ENCODE results near the gene ZNF213. TPM values are rescaled to one million over a fixed set of nuclear protein-coding genes. Genes with fewer than 3 reads are reported as not detected.

Gene ZNF213
- total RNA-seq, 1 experiment from 2014 or later: 12.3 TPM

GRCh38 chr16:3149630-3150345, 15.0 kb downstream of the ZNF213 start:
- no peaks in the 10 kb centered on the region for H3K9me3 ChIP-seq (ENCODE audit: control insufficient read depth, insufficient read depth, low read depth, low read length)
- no peak for DNase-seq (ENCODE audit: low read depth, low spot score)
- no TSS peak for BruUV-seq (replicated peaks)
- peak overlapping the region; percentile 88 for H3K27ac ChIP-seq (ENCODE audit: low read length)
- H3K4me1 ChIP-seq (ENCODE audit: control insufficient read depth, insufficient read depth, low read length): peaks cover 10% of the 10 kb centered on the region; the same call in 1 of the 2 replicates
- TF ChIP-seq TCF7L2 (IDR thresholded peaks at IDR 0.05; ENCODE audit: low read depth, low read length) (no peak), REST (IDR thresholded peaks at IDR 0.05; ENCODE audit: insufficient read depth in 1 of 2, low read depth in 2 of 2, low read length in 1 of 2) (no peak), CTCF (IDR thresholded peaks at IDR 0.05) (peak; percentile 41; the same call in 1 of the 2 replicates)
- ChIA-PET POLR2A (interaction anchor here (0.9 kb wide), 2 partner anchors 12 to 15 kb away, joined by 3 to 6 read pairs; partner anchors contain the start of gene ZNF213), CTCF (interaction anchor here (0.8 to 1.2 kb wide), 5 partner anchors 12 to 22 kb away, joined by 3 to 5 read pairs (median 3); partner anchors contain the start of gene ZNF213)
- intact Hi-C loops (cut with micrococcal nuclease; ENCODE audit: unreplicated experiment): no loop called here
- in situ Hi-C loops (cut with HindIII; ENCODE audit: low pct_unique_long_range_greater_than_20kb, low sequenced_read_pairs): no loop called here
- peak overlapping the region; percentile 70 to 88 for H3K4me3 ChIP-seq (ENCODE audit: low read depth in 2 of 2, low read length in 2 of 2)
- peak; percentile 37 for ATAC-seq
- H3K27me3 ChIP-seq (ENCODE audit: control insufficient read depth, insufficient read depth, low read length): no peaks in the 10 kb centered on the region
- H3K36me3 ChIP-seq (ENCODE audit: control insufficient read depth, insufficient read depth, low read length): peaks cover 2% of the 10 kb centered on the region; the same call in 1 of the 2 replicates

GRCh38 chr16:3150346-3151218, 15.8 kb downstream of the ZNF213 start:
- no TSS peak for BruUV-seq (replicated peaks)
- peak; percentile 86 for ATAC-seq

More at GRCh38 chr16:3150346-3151218, 15.8 kb downstream of the ZNF213 start:
- Histone ChIP-seq H3K4me1 (ENCODE audit: control insufficient read depth, insufficient read depth, low read length) (peaks cover 10% of the 10 kb centered on the region; the same call in 1 of the 2 replicates), H3K27ac (ENCODE audit: low read length) (peak overlapping the region; percentile 88), H3K4me3 (ENCODE audit: low read depth in 2 of 2, low read length in 2 of 2) (peak overlapping the region; percentile 70 to 96), H3K36me3 (ENCODE audit: control insufficient read depth, insufficient read depth, low read length) (peaks cover 2% of the 10 kb centered on the region; the same call in 1 of the 2 replicates), H3K9me3 (ENCODE audit: control insufficient read depth, insufficient read depth, low read depth, low read length) (no peaks in the 10 kb centered on the region), H3K27me3 (ENCODE audit: control insufficient read depth, insufficient read depth, low read length) (no peaks in the 10 kb centered on the region)
- DNase-seq (ENCODE audit: low read depth, low spot score): peak; percentile 99
- TF ChIP-seq SIN3A (IDR thresholded peaks at IDR 0.05; ENCODE audit: borderline replicate concordance, insufficient read depth, low read depth, low read length): peak; percentile 66; the same call in 1 of the 2 replicates
- peak; percentile 71; the same call in 1 of the 2 replicates for TF ChIP-seq POLR2AphosphoS5 (IDR thresholded peaks at IDR 0.05; ENCODE audit: low read depth, low read length)
- no peak for TF ChIP-seq REST (IDR thresholded peaks at IDR 0.05; ENCODE audit: insufficient read depth in 1 of 2, low read depth in 2 of 2, low read length in 1 of 2)
- TF ChIP-seq TCF7L2 (IDR thresholded peaks at IDR 0.05; ENCODE audit: low read depth, low read length): no peak; the same call in 1 of the 2 replicates
- TF ChIP-seq CTCF (IDR thresholded peaks at IDR 0.05): no peak
- CTCF ChIA-PET: interaction anchor here (0.6 to 1.2 kb wide), 6 partner anchors 11 to 863 kb away, joined by 3 to 7 read pairs (median 4); no protein-coding TSS in a partner anchor
- in situ Hi-C loops (cut with HindIII; ENCODE audit: low pct_unique_long_range_greater_than_20kb, low sequenced_read_pairs): no loop called here
- POLR2A ChIA-PET: interaction anchor here (0.9 kb wide), 1 partner anchor 16 kb away, joined by 6 read pairs; the partner anchor contains the start of gene ZNF213
- intact Hi-C loops (cut with micrococcal nuclease; ENCODE audit: unreplicated experiment): no loop called here

All from Panc1 (cell line).